ACC112 (cell line): ENCODE results near the gene TIAL1.
"Not testable (repeated sequence)": the region's sequence is repeated elsewhere in the genome, so short reads cannot be mapped to it uniquely, and the experiment has no call there.

Experiments used
- H2AFZ ChIP-seq: fragments of 200-600 bp; sonication (generic); one replicate; pipeline ENCODE4 v1.6.0; 2017; ENCODE audit warnings: antibody characterized with exemption, low read length; ENCODE audit not compliant: unreplicated experiment
- H3K27ac ChIP-seq: fragments of 200-600 bp; sonication (generic); 2 replicates; pipeline ENCODE4 v1.5.1; 2014; ENCODE audit warnings: low read depth, mild to moderate bottlenecking, antibody characterized with exemption, low read length, moderate library complexity
- H3K27me3 ChIP-seq: fragments of 200-600 bp; sonication (generic); 2 replicates; pipeline ENCODE4 v1.6.1; 2014; ENCODE audit warnings: mild to moderate bottlenecking, antibody characterized with exemption, low read length, moderate library complexity, mixed read lengths; ENCODE audit not compliant: insufficient read depth
- H3K36me3 ChIP-seq: fragments of 200-600 bp; sonication (generic); 2 replicates; pipeline ENCODE4 v1.6.1; 2016; ENCODE audit warnings: mild to moderate bottlenecking, antibody characterized with exemption, low read length, moderate library complexity, mixed read lengths; ENCODE audit not compliant: insufficient read depth
- H3K4me1 ChIP-seq: fragments of 200-600 bp; sonication (generic); one replicate; pipeline ENCODE4 v1.6.1; 2016; ENCODE audit warnings: low read length, mixed read lengths; ENCODE audit not compliant: insufficient read depth, unreplicated experiment, control insufficient read depth
- H3K4me3 ChIP-seq: fragments of 200-600 bp; sonication (generic); 2 replicates; pipeline ENCODE4 v1.5.1; 2014; ENCODE audit warnings: mild to moderate bottlenecking, low read depth, low read length
- H3K79me2 ChIP-seq: fragments of 200-600 bp; sonication (generic); one replicate; pipeline ENCODE4 v1.6.0; 2016; ENCODE audit warnings: low read length; ENCODE audit not compliant: control insufficient read depth, unreplicated experiment, insufficient read depth

Gene TIAL1

DNA sequence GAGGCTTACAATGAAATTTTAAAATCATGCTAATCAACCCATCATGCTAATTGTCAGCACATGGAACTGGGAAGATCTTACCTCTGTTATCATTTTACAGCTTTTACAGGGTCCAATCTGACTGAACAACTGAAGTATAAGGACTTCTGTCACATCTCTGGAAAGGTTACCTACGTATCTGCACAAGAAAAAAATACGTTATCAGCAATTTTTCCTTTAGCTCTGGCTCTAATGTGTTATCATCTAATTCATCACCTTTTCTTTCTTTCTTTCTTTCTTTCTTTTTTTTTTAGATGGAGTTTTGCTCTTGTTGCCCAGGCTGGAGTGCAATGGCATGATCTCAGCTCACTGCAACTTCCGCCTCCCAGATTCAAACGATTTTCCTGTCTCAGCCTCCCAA is 8.7 kb downstream of the TIAL1 start:
- no peak overlapping the region for H2AFZ ChIP-seq
- no peaks in the 10 kb centered on the region for H3K27me3 ChIP-seq
- peaks cover 93% of the 10 kb centered on the region for H3K79me2 ChIP-seq
- peaks cover 21% of the 10 kb centered on the region for H3K4me1 ChIP-seq
- peaks cover 29% of the 10 kb centered on the region for H3K36me3 ChIP-seq
- no peak overlapping the region for H3K27ac ChIP-seq
- H3K4me3 ChIP-seq: no peak overlapping the region

DNA sequence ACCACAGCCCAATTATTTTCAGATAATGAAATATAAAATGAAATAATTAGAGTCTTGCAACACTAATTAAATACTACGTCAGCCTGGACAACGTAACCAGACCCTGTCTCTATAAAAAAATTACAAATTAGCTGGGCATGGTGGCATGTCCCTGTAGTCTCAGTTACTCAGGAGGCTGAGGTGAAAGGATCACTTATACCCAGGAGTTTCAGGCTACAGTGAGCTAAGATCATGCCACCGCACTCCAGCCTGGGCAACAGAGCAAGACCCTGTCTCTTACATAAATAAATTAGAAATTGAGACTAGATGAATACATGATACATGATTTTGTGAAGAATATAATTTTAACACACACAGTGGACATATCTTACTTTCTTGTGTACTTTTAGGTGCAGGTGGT is 18.4 kb downstream of the TIAL1 start:
- H3K4me3 ChIP-seq: no peak overlapping the region
- H3K27me3 ChIP-seq: no peaks in the 10 kb centered on the region
- H3K27ac ChIP-seq: no peak overlapping the region
- H2AFZ ChIP-seq: no peak overlapping the region
- H3K4me1 ChIP-seq: peaks cover 11% of the 10 kb centered on the region
- peaks cover 21% of the 10 kb centered on the region for H3K79me2 ChIP-seq
- H3K36me3 ChIP-seq: peaks cover 51% of the 10 kb centered on the region

DNA sequence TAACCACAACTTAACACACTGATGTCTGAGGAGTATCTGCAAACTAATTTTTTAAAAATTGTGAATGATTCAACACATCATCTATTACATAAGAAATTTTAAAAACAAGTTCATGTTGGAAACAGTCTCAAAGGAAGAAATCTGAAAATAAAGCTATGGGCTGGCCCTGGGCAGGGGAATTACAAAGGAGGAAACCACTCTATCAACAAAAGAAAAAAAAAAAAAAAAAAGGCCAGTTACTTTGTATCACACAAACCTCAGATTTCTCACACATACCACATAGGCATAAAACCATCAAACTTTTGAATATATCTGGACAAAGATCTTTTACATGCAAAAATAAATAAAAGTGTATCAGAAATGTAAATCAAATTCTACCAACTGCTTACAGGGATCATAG is 20.8 kb downstream of the TIAL1 start:
- Histone ChIP-seq H3K4me3 (no peak overlapping the region), H3K27me3 (no peaks in the 10 kb centered on the region), H3K4me1 (no peaks in the 10 kb centered on the region), H3K36me3 (peaks cover 43% of the 10 kb centered on the region), H2AFZ (no peak overlapping the region), H3K27ac (no peak overlapping the region), H3K79me2 (no peaks in the 10 kb centered on the region)

DNA sequence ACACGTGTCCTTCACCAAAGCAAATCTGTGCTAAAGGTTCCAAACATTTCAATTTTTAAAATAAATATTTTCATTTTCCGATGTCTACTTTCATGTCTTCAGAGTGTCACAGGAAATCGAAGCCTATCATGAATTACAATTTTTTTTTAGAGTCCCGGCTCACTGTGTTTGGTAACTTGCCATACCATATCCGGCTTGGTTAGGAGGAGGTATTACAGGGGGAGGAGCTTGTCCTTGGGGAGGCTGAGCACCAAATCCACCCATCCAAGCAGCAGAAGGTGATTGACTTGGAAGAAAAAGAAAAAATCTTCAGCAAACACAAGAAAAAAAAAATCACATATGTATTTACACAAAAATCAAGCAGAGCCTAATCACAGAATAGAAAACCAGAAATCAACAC is 21.3 kb downstream of the TIAL1 start:
- H3K27ac ChIP-seq: no peak overlapping the region
- no peaks in the 10 kb centered on the region for H3K79me2 ChIP-seq
- no peaks in the 10 kb centered on the region for H3K4me1 ChIP-seq
- no peaks in the 10 kb centered on the region for H3K27me3 ChIP-seq
- no peak overlapping the region for H3K4me3 ChIP-seq
- no peak overlapping the region for H2AFZ ChIP-seq
- H3K36me3 ChIP-seq: peaks cover 43% of the 10 kb centered on the region

DNA sequence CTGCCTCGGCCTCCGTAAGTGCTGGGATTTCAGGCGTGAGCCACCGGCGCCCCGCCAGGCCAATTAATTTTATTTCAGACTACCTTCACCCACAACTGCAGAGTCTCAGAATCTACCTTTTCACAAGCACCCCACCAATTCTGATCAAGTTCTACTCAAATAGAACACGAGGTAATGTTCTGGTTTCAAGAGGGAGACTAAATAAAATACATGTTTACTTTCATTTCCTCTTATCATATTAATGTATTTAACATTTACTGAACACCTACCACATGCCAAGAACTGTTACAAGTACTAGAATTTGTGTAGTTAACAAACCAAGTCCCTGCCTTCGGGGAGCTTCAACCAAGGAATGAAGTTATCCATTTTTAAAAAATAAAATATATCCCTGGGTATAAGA is 28.8 kb downstream of the TIAL1 start:
- Histone ChIP-seq H3K27ac (no peak overlapping the region), H3K79me2 (no peaks in the 10 kb centered on the region), H3K27me3 (no peaks in the 10 kb centered on the region), H3K36me3 (no peaks in the 10 kb centered on the region), H3K4me1 (no peaks in the 10 kb centered on the region), H2AFZ (no peak overlapping the region), H3K4me3 (no peak overlapping the region)

DNA sequence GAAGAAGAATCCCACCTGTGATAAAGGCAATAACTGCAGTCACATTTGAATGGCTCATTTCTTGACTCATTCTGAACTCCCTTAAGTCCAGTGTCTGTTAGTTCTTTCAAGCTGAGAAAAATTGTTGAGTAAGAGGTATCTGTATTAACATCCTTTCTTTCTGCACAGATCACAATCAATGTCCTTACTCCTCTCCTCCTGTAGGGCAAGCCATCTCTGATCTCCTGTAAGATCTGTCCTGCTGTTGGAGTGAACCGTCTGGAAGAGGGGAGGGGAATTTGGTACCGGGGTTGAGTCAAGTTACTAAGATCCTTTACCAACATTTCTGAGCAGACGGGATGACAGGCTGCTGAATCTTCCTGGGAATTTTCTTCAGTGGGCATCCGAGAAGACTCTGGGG is 34.7 kb downstream of the TIAL1 start:
- Histone ChIP-seq H3K79me2 (no peaks in the 10 kb centered on the region), H3K36me3 (no peaks in the 10 kb centered on the region)

DNA sequence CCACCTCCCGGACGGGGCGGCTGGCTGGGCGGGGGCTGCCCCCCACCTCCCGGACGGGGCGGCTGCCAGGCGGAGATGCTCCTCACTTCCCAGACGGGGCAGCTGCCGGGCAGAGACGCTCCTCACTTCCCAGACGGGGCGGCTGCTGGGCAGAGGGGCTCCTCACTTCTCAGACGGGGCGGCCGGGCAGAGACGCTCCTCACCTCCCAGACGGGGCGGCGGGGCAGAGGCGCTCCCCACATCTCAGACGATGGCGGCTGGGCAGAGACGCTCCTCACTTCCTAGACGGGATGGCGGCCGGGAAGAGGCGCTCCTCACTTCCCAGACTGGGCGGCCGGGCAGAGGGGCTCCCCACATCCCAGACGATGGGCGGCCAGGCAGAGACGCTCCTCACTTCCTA is 37.3 kb downstream of the TIAL1 start:
- H3K4me1 ChIP-seq, H3K36me3 ChIP-seq, H3K27me3 ChIP-seq, H3K79me2 ChIP-seq, H3K4me3 ChIP-seq, H3K27ac ChIP-seq, H2AFZ ChIP-seq: not testable (repeated sequence)

More for the DNA sequence above, 34.7 kb downstream of the TIAL1 start:
- no peak overlapping the region for H3K4me3 ChIP-seq
- no peaks in the 10 kb centered on the region for H3K4me1 ChIP-seq
- no peak overlapping the region for H3K27ac ChIP-seq
- H2AFZ ChIP-seq: no peak overlapping the region
- H3K27me3 ChIP-seq: no peaks in the 10 kb centered on the region

DNA sequence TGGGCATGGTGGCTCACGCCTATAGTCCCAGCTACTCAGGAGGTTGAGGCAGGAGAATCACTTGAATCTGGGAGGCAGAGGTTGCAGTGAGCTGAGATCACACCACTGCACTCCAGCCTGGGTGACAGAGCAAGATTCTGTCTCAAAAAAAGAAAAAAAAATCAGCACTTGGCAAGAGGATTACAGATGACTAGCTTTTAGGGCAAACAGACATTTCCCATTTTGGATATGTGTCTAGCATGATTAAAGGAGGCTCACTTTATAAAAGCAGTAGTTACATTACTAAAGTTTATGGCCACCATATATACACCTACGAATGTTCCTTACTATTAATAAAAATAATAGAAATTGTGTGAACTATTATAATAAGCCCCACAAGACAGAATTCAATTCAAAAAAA is 40.7 kb downstream of the TIAL1 start:
- not testable (repeated sequence) for H3K4me3 ChIP-seq, H3K27ac ChIP-seq, H3K79me2 ChIP-seq, H3K27me3 ChIP-seq, H2AFZ ChIP-seq, H3K36me3 ChIP-seq, H3K4me1 ChIP-seq

DNA sequence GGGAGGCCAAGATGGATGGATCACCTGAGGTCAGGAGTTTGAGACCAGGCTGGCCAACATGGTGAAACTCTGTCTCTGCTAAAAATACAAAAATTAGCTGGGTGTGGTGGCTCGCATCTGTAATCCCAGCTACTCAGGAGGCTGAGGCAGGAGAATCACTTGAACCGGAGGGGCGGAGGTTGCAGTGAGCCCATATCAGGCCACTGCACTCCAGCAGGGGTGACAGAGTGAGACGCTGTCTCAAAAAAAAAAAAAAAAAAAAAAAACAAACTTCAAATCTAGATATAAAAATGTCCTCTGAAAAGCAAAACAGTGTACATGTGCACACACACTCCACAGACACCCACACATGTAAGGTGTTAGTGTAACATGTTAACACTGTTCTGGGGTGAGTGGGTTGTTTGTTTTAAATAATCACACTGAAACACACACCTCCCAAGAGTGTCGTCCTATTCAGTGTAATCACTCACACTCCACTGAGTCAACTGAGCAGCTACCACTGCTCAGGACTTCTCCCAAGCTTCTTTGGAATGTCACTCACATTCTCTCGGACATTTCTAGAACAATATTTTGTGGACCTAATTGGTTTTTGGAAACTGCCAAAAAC is 41.5 kb downstream of the TIAL1 start:
- H3K27me3 ChIP-seq: no peaks in the 10 kb centered on the region
- no peaks in the 10 kb centered on the region for H3K36me3 ChIP-seq
- H3K79me2 ChIP-seq: no peaks in the 10 kb centered on the region
- H2AFZ ChIP-seq: no peak overlapping the region
- no peak overlapping the region for H3K4me3 ChIP-seq
- no peak overlapping the region for H3K27ac ChIP-seq
- no peaks in the 10 kb centered on the region for H3K4me1 ChIP-seq

DNA sequence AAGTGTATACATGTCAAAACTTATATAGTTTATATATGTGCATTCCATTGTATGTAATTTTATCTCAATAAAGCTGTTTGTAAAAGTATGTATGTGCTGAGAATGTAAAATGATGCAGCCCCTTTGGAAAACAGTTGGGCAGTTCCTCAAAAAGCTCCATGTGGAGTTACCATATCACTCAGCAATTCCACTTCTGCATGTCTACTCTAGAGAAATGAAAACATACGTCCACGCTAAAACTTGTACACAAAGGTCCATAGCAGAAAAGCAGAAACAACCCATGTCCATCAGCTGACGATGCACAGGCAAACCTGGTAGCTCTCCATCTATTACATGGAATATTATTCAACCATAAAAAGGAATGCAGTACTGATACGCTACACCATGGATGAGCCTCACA is 45.9 kb downstream of the TIAL1 start:
- Histone ChIP-seq H3K79me2 (no peaks in the 10 kb centered on the region), H3K4me3 (no peak overlapping the region), H3K36me3 (no peaks in the 10 kb centered on the region), H3K27me3 (peaks cover 18% of the 10 kb centered on the region), H2AFZ (no peak overlapping the region), H3K4me1 (peaks cover 2% of the 10 kb centered on the region), H3K27ac (no peak overlapping the region)

DNA sequence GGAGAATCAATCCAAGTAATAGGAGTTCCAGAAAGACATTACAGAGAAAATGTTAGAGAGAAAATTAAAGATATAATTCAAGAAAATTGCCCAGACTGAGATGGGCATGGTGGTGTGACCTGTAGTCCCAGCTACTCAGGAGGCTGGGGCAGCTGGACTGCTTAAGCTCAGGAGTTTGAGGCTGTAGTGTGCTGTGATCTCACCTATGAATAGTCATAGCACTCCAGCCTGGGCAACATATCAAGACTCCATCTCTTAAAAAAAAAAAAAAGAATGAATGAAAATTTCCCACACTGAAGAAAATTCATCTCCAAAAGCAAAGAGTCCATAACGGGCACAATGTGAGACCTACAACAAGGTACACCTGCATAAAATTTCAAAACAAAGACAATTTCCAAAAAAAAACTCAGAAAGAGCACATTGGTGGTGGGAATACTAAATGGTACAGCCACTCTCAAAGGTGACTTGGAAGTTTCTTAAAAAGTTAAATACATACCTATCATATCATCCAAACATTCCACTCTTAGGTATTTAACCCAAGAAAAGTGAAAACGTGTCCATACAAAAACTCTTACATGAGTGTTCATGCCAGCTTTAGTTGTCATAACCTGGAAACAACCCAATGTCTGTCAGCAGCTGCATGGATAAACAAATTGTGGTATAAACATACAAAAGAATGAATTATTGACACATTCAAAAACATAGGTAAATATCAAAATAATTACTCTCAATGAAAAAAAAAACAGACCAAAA is 47.3 kb downstream of the TIAL1 start:
- no peak overlapping the region for H2AFZ ChIP-seq
- peaks cover 18% of the 10 kb centered on the region for H3K27me3 ChIP-seq
- no peak overlapping the region for H3K4me3 ChIP-seq
- no peaks in the 10 kb centered on the region for H3K79me2 ChIP-seq
- H3K27ac ChIP-seq: no peak overlapping the region
- peaks cover 6% of the 10 kb centered on the region for H3K4me1 ChIP-seq
- H3K36me3 ChIP-seq: no peaks in the 10 kb centered on the region
